ENCODE results near the gene BCAS3.

BCAS3 gene

GRCh38 chr17:61289408-61290385, 612.0 kb downstream of the BCAS3 start:
- no peak for DNase-seq (ENCODE audit: low read depth)
- no peak overlapping the region for H3K4me3 ChIP-seq (ENCODE audit: low read length)
- TF ChIP-seq, protein P1, sequence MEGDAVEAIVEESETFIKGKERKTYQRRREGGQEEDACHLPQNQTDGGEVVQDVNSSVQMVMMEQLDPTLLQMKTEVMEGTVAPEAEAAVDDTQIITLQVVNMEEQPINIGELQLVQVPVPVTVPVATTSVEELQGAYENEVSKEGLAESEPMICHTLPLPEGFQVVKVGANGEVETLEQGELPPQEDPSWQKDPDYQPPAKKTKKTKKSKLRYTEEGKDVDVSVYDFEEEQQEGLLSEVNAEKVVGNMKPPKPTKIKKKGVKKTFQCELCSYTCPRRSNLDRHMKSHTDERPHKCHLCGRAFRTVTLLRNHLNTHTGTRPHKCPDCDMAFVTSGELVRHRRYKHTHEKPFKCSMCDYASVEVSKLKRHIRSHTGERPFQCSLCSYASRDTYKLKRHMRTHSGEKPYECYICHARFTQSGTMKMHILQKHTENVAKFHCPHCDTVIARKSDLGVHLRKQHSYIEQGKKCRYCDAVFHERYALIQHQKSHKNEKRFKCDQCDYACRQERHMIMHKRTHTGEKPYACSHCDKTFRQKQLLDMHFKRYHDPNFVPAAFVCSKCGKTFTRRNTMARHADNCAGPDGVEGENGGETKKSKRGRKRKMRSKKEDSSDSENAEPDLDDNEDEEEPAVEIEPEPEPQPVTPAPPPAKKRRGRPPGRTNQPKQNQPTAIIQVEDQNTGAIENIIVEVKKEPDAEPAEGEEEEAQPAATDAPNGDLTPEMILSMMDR (conservative IDR thresholded peaks at IDR 0.05; ENCODE audit: low read depth, low read length) = no peak

DNA sequence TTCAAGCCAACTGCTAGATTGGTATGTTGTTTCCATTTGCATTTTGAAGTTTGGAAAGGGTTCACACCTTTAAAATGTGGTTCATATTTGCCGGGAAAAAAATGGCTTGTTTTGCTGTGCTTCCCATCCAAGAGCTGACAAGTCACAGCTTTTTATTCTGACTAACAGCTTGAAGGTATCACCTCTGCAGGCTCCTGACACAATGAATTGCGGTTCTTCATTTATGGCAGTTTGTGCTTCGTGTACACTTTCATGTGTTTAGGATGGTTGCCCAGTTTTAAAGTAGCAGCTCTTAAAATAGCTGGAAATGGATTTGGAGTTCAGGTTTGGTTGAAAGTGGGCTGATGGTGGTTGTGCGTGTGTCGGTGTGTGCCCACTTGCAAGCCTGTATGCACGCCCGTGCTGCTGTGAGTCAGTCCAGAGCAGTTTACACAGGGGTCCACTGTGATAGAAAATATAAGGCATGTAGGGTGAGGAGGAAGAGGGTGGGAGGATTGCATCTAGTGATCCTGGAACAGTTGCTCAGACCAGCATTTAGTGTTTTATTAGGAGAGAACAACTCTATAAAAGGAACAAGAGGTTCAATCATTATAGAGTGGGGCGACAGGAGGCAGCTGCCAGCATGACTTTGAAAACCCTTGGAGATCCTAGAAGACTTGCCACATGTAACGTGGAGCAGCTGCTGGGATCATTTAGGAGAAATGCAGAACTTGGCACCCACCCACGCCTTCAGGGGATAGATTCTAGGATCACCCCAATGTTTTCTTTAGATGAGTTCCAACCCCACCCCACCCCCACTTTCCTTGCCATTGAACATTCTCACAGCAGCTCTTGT, 614.0 kb downstream of the BCAS3 start:
- TF ChIP-seq, protein P1 (conservative IDR thresholded peaks at IDR 0.05; ENCODE audit: low read depth, low read length) = no peak
- no peak for DNase-seq (ENCODE audit: low read depth)
- H3K4me3 ChIP-seq (ENCODE audit: low read length) = no peak overlapping the region

GRCh38 chr17:61294286-61294685, 616.6 kb downstream of the BCAS3 start:
- no peak overlapping the region for H3K4me3 ChIP-seq (ENCODE audit: low read length)
- TF ChIP-seq, protein P1 (conservative IDR thresholded peaks at IDR 0.05; ENCODE audit: low read depth, low read length) = no peak
- no peak for DNase-seq (ENCODE audit: low read depth)

DNA sequence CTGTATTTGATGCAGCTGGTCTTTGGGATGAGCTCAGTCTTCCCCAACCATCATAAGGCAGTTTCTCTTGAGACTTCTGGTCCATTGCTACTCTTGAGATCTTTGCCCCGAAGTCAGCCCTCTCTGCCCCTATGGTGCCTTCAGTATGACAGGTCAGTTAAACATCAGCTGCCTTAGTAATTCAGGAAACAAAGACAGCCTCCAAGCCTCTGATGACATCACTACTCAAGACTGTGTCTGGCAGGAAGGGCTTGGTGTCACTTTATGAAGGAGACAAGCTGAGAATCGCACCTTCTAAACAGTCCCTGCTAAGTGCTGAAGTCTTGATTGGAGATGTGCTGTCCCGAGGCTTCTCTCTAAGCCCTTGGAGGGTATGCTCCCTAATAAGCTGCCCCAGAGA, 617.1 kb downstream of the BCAS3 start:
- no peak for DNase-seq (ENCODE audit: low read depth)
- TF ChIP-seq, protein P1 (conservative IDR thresholded peaks at IDR 0.05; ENCODE audit: low read depth, low read length) = no peak
- H3K4me3 ChIP-seq (ENCODE audit: low read length) = no peak overlapping the region

DNA sequence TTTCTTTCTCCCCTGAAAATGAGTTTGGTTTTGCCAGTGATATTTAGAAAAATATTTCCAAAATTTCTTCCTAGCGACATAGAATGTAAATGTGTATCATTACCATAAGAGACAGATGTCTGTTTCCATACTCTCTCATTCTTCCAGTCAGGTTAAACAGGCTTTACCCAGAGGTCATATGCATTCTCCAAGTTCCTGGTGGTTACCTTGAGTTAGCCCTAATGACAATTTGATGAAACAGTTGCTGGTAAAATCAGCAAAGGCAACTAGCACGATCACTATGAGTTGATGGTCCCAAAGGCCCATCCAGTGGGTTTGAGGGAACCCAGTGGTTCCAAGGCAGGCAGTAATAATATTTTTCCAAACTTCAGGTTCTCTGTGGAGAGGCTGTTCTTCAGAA, 618.4 kb downstream of the BCAS3 start:
- no peak for DNase-seq (ENCODE audit: low read depth)
- no peak overlapping the region for H3K4me3 ChIP-seq (ENCODE audit: low read length)
- TF ChIP-seq, protein P1 (conservative IDR thresholded peaks at IDR 0.05; ENCODE audit: low read depth, low read length) = no peak

DNA sequence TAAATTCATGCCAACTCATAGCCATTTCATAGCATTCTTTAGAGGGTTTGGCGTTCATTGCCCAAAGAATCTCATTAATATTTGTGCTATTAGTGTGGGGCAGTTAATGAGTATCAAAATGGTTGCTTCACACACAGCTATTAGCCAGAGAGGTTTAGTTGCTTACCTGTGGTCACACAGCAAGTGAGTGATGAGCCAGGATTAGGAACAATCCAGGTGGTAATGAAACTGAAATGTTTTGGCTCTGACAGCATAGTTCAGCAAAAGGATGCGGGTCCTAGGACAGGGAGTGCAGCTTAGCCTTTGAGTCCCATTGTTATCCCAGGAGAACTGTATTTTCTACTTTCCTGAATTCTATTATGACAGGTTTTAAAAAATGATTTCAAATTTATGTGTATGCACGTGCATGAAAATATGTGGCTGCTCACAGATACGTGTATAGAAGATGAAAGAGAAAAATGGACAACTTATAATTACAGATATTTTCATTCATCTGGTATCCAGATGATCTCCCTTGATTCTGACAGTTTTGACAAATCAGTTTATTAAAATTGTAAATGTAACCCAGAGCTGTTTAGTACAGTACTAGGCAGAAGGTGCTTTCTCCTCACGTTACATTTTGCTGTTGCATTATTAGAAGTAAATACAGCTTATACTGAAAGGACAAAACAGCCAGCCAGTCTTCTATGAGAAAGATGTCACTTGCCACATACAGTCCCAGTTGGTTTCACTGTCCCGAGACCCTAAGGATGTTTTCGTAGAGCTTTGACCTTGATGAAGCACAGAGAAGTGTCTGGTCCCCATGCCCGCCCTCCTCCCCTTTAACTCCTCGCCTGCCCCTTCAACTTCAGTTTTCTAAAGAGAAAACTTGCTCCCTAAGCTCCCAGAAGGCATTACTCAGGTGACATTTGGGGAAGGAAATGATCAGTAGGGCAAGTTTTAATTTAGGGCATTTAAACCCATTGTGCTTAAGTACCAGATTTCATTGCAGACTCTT, 622.2 kb downstream of the BCAS3 start:
- DNase-seq (ENCODE audit: low read depth) = no peak
- TF ChIP-seq, protein P1 (conservative IDR thresholded peaks at IDR 0.05; ENCODE audit: low read depth, low read length) = no peak
- no peak overlapping the region for H3K4me3 ChIP-seq (ENCODE audit: low read length)
